Neural progenitor cell (in vitro differentiated cells): ENCODE data around the gene MIR17HG. TPM values are rescaled to one million over a fixed set of nuclear protein-coding genes. Genes with fewer than 3 reads are reported as not detected.

ENCODE experiments used
- DNase-seq: peaks from one replicate; pipeline ENCODE4 v3.0.0-alpha.2; 2016; ENCODE audit warnings: low spot score
- H2AFZ ChIP-seq: fragments of 200-600 bp; sonication (generic); replicated peaks from 2 replicates; pipeline ENCODE4 v1.6.1; 2016; ENCODE audit warnings: antibody characterized with exemption
- H3F3A ChIP-seq: fragments of 200-600 bp; sonication (generic); 2 replicates; pipeline ENCODE4 v1.6.1; 2016; ENCODE audit warnings: antibody characterized with exemption, low read depth
- H3K27ac ChIP-seq: fragments of 200-600 bp; sonication (generic); 2 replicates; pipeline ENCODE4 v1.5.1; 2016; ENCODE audit warnings: mild to moderate bottlenecking
- H3K27me3 ChIP-seq: fragments of 200-600 bp; sonication (generic); 2 replicates; pipeline ENCODE4 v1.6.1; 2016; ENCODE audit warnings: mild to moderate bottlenecking, moderate library complexity
- H3K36me3 ChIP-seq: fragments of 200-600 bp; sonication (generic); 2 replicates; pipeline ENCODE4 v1.5.1; 2016
- H3K4me1 ChIP-seq: fragments of 200-600 bp; sonication (generic); 2 replicates; pipeline ENCODE4 v1.6.1; 2016; ENCODE audit warnings: mixed run types
- H3K4me2 ChIP-seq: fragments of 200-600 bp; sonication (generic); 2 replicates; pipeline ENCODE4 v1.6.1; 2016
- H3K4me3 ChIP-seq: fragments of 200-600 bp; sonication (generic); 2 replicates; pipeline ENCODE4 v1.5.1; 2016
- H3K79me2 ChIP-seq: fragments of 200-600 bp; sonication (generic); 2 replicates; pipeline ENCODE4 v1.6.1; 2016; ENCODE audit warnings: low read depth
- H3K9ac ChIP-seq: fragments of 200-600 bp; sonication (generic); 2 replicates; pipeline ENCODE4 v1.6.1; 2016
- H3K9me3 ChIP-seq: fragments of 200-600 bp; sonication (generic); 2 replicates; pipeline ENCODE4 v1.5.1; 2016; ENCODE audit warnings: low read depth
- H4K20me1 ChIP-seq: fragments of 200-600 bp; sonication (generic); 2 replicates; pipeline ENCODE4 v1.6.1; 2016; ENCODE audit warnings: low read depth
- H3K27ac Mint-ChIP-seq: 3 replicates; pipeline ENCODE4 v1.8.0; 2021; ENCODE audit warnings: mixed read lengths
- H3K27me3 Mint-ChIP-seq: 2 replicates; pipeline ENCODE4 v1.8.0; 2022; ENCODE audit warnings: low read depth, mild to moderate bottlenecking, inconsistent platforms, moderate library complexity, mixed read lengths; ENCODE audit not compliant: insufficient read depth
- H3K36me3 Mint-ChIP-seq: 3 replicates; pipeline ENCODE4 v1.8.0; 2021; ENCODE audit warnings: mixed read lengths
- H3K4me1 Mint-ChIP-seq: 3 replicates; pipeline ENCODE4 v1.8.0; 2021; ENCODE audit warnings: mixed read lengths
- H3K4me3 Mint-ChIP-seq: 3 replicates; pipeline ENCODE4 v1.8.0; 2021; ENCODE audit warnings: mild to moderate bottlenecking, moderate library complexity, mixed read lengths
- H3K9me3 Mint-ChIP-seq: 3 replicates; pipeline ENCODE4 v1.8.0; 2020; ENCODE audit warnings: mixed read lengths
- CTCF ChIP-seq: fragments of 200-600 bp; sonication (generic); IDR thresholded peaks from 2 replicates; pipeline ENCODE4 v1.5.1; 2017; ENCODE audit warnings: antibody characterized with exemption, mild to moderate bottlenecking
- EZH2 ChIP-seq: fragments of 200-600 bp; sonication (generic); IDR thresholded peaks from 2 replicates; pipeline ENCODE4 v1.6.1; 2017; ENCODE audit warnings: antibody characterized with exemption, mild to moderate bottlenecking, moderate library complexity
- EZH2phosphoT487 ChIP-seq: fragments of 200-600 bp; sonication (generic); IDR thresholded peaks from 2 replicates; pipeline ENCODE4 v1.6.1; 2017; ENCODE audit warnings: antibody characterized with exemption
- total RNA-seq: library from RNA; depleted of rRNA; stranded (reverse); fragments of >200 nt; gene quantifications from 2 replicates; pipeline ENCODE4 v1.2.3, GENCODE V29; 2015; ENCODE audit warnings: low replicate concordance

MIR17HG gene
- total RNA-seq, 1 donor from 2014 or later = 69.7 TPM

- Histone ChIP-seq H3K9me3 (no peaks in the 10 kb centered on the region), H3K79me2 (peaks cover 37% of the 10 kb centered on the region), H3K4me1 (peaks cover 12% of the 10 kb centered on the region), H3F3A (peaks cover 97% of the 10 kb centered on the region), H3K4me2 (no peak overlapping the region), H3K9ac (no peak overlapping the region), H2AFZ (no peak overlapping the region), H3K4me3 (no peak overlapping the region), H3K27ac (peak overlapping the region; percentile 69), H4K20me1 (peaks cover 75% of the 10 kb centered on the region), H3K36me3 (peaks cover 28% of the 10 kb centered on the region), H3K27me3 (no peaks in the 10 kb centered on the region)
- TF ChIP-seq CTCF = no peak
- no peak overlapping the region for H3K4me3 Mint-ChIP-seq
- H3K27me3 Mint-ChIP-seq = peaks cover 2% of the 10 kb centered on the region
- peaks cover 31% of the 10 kb centered on the region for H3K36me3 Mint-ChIP-seq
- H3K4me1 Mint-ChIP-seq = peaks cover 6% of the 10 kb centered on the region
- H3K9me3 Mint-ChIP-seq = no peaks in the 10 kb centered on the region
- H3K27ac Mint-ChIP-seq = no peak overlapping the region
- DNase-seq = no peak
Measured at GRCh38 chr13:91357613-91358386, 10.3 kb downstream of the MIR17HG start.

- no peak overlapping the region for H2AFZ ChIP-seq
- peak overlapping the region; percentile 69 for H3K27ac ChIP-seq
- Mint-ChIP-seq H3K4me3 (no peak overlapping the region), H3K36me3 (peaks cover 27% of the 10 kb centered on the region), H3K27me3 (peaks cover 2% of the 10 kb centered on the region), H3K4me1 (peaks cover 2% of the 10 kb centered on the region), H3K27ac (no peak overlapping the region), H3K9me3 (no peaks in the 10 kb centered on the region)
- H3F3A ChIP-seq = peaks cover 95% of the 10 kb centered on the region
- no peak overlapping the region for H3K4me2 ChIP-seq
- no peak overlapping the region for H3K4me3 ChIP-seq
- peaks cover 7% of the 10 kb centered on the region for H3K4me1 ChIP-seq
- peaks cover 31% of the 10 kb centered on the region for H3K79me2 ChIP-seq
- H3K9me3 ChIP-seq = no peaks in the 10 kb centered on the region
- H3K27me3 ChIP-seq = no peaks in the 10 kb centered on the region
- peaks cover 23% of the 10 kb centered on the region for H3K36me3 ChIP-seq
- TF ChIP-seq EZH2phosphoT487 (no peak), CTCF (no peak), EZH2 (no peak)
- no peak overlapping the region for H3K9ac ChIP-seq
- peaks cover 71% of the 10 kb centered on the region for H4K20me1 ChIP-seq
- DNase-seq = no peak
Measured at GRCh38 chr13:91358387-91358782, 10.9 kb downstream of the MIR17HG start.

- H3K4me2 ChIP-seq = no peak overlapping the region
- H3K9me3 Mint-ChIP-seq = no peaks in the 10 kb centered on the region
- H3K79me2 ChIP-seq = peaks cover 24% of the 10 kb centered on the region
- peaks cover 90% of the 10 kb centered on the region for H3F3A ChIP-seq
- H3K9ac ChIP-seq = no peak overlapping the region
- peaks cover 3% of the 10 kb centered on the region for H3K4me1 ChIP-seq
- no peak overlapping the region for H3K27ac Mint-ChIP-seq
- H3K27me3 ChIP-seq = no peaks in the 10 kb centered on the region
- H4K20me1 ChIP-seq = peaks cover 64% of the 10 kb centered on the region
- peak overlapping the region; percentile 69 for H3K27ac ChIP-seq
- peaks cover 2% of the 10 kb centered on the region for H3K27me3 Mint-ChIP-seq
- DNase-seq = no peak
- peaks cover 23% of the 10 kb centered on the region for H3K36me3 Mint-ChIP-seq
- no peak overlapping the region for H3K4me3 ChIP-seq
- no peak overlapping the region for H2AFZ ChIP-seq
- peaks cover 17% of the 10 kb centered on the region for H3K36me3 ChIP-seq
- H3K4me3 Mint-ChIP-seq = no peak overlapping the region
- TF ChIP-seq CTCF = no peak
- no peak for TF ChIP-seq EZH2phosphoT487
- TF ChIP-seq EZH2 = no peak
- H3K4me1 Mint-ChIP-seq = no peaks in the 10 kb centered on the region
- H3K9me3 ChIP-seq = no peaks in the 10 kb centered on the region
Measured at GRCh38 chr13:91359111-91359510, 11.6 kb downstream of the MIR17HG start.
